GM19438 (cell line): Measurements from ENCODE around the gene RGS7.
"Not testable (repeated sequence)": the region's sequence is repeated elsewhere in the genome, so short reads cannot be mapped to it uniquely, and the experiment has no call there.

Experiments
- ATAC-seq: cut with Tn5 transposase; IDR thresholded peaks from one replicate; pipeline ENCODE4 v1.9.1; 2021; ENCODE audit warnings: low read depth; ENCODE audit not compliant: unreplicated experiment

The RGS7 gene

DNA sequence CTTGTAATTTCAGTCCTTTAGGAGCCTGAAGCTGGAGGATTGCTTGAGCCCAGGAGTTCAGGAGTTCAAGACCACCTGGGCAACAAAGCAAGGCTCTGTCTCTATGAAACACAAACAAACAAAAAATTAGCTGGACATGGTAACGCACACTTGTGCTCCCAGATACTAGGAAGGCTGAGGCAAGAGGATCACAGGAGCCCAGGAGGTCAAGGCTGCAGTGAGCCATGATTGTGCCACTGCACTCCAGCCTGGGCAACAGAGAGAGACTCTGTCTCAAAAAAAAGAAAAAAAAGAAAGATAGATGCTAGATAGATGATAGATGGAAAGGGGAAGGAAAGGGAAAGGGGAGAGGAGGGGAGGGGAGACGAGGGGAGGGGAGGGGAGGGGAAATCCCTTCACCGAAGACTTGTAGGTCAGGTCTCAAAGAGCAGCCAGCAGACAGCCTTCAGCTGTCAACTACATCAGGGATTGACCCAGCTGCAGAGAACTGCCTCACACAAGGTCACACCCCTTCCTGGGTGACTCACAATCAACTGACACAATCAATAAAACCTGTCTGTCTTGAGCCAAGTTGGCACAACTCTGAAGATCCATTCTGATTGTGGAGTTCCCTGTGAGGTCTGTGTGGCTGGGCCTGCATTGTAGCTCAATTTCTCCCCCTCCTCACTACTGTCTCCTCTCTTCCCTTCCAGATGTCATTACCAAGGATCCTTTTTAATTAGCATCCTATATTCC is 200.6 kb downstream of the RGS7 start:
- ATAC-seq = no peak

- ATAC-seq = no peak
Observed at GRCh38 chr1:241145881-241146280, 211.1 kb downstream of the RGS7 start.

DNA sequence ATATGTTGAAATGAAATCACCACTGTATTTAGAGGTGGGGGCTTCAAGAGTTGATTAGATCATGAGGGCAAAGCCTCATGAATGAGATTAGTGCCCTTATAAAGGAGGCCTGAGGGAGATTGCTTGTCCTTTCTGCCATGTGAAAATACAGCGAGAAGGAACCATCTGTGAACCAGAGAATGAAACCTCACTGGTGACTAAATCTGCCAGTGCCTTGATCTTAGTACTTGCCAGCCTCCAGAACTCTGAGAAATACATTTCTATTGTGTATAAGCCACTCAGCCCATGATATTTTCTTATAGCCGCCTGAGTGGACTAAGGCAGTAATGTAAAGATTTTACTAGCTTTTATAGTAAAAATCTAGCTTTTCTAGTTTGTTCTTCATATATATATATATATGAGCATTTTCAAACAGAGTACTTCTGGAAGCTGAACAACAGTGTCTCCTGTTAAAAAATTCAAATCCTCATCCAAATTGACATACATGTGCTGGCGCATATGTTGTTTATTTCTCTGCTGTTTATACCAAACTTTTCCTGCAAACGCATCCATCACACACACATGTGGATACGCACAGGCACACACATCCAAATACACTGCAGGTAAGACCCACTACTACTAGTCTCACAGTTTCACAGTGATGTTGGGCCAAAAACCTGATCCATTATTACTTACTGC is 213.1 kb downstream of the RGS7 start:
- no peak for ATAC-seq

DNA sequence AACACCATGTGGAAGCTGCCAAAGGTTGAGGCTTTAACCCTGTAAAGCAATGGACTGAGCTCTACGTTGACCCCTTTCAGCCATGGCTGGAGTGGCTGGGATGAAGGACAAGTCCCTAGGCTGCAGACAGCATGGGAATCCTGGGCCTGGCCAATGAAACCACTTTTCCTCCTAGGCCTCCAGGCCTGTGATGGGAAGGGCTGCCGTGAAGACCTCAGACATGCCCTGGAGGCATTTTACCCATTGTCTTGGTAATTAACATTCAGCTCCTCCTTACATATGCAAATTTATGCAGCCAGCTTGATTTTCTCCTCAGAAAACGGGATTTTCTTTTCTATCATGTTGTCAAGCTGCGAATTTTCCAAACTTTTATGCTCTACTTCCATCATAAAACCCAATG is 214.5 kb downstream of the RGS7 start:
- ATAC-seq = no peak

- not testable (repeated sequence) for ATAC-seq
Observed at GRCh38 chr1:241141646-241142045, 215.4 kb downstream of the RGS7 start.

DNA sequence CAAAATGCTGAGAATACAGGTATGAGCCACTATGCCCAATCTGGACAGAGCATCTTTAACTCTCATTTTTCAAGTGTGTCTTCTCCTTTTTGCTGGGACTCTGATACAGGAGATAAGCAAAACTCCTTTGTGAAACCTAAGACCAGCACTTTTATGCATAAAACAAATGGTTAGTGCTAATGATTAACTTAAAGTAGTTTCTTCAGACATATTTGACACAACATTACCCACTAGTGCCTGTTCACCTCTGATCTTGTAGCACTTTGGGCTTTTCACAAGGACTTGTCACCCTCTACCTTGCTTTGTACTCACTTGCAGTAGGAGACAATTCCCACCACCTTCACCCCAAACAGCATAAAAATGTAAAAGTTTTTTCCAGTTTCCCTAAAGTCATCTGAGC is 216.3 kb downstream of the RGS7 start:
- ATAC-seq = no peak

DNA sequence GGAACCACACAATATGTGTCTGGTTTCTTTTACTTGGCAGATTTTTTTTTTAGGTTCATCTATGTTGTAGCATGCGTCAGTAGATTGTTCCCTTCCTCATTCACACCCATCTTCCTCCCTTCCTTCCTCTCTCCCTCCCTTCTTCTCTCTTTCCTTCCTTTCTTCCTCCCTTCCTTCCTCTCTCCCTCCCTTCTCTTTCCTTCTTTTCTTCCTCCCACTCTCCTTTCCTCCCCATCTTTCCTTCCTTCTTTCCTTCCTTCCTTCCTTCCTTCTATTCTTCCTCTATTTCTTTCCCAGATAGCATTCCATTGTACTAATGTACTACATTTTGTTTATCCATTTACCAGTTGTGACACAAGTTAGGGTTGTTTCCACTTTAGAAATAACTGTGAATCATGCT is 218.0 kb downstream of the RGS7 start:
- no peak for ATAC-seq

GRCh38 chr1:241138248-241138647 is 218.8 kb downstream of the RGS7 start:
- ATAC-seq = no peak

GRCh38 chr1:241136389-241136788 is 220.6 kb downstream of the RGS7 start:
- ATAC-seq = no peak

DNA sequence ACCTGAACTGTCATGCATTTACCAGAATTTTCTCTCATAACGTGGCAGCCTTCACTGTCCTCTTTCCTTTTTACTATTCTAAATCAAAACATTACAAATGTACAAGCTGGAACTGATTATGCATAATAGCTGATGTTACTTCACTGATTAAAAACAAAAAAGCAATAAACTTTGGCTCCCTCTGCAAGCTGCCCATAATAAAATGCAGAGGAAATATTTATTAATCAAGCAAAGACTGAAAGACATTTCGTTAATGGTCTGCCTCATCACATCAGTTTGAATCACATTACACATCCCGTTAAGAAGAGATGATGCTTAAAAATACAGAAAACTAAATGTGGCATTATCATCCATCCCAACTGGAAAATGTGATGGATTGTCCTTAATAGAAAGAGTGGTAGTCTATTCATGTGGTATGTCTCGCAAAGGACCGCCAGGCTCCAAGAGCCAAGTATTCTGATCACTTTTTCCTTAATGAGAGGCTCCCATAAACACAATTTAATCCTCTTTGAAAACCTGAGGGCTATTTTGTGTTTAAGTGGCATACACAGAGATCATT is 225.3 kb downstream of the RGS7 start:
- ATAC-seq = no peak

DNA sequence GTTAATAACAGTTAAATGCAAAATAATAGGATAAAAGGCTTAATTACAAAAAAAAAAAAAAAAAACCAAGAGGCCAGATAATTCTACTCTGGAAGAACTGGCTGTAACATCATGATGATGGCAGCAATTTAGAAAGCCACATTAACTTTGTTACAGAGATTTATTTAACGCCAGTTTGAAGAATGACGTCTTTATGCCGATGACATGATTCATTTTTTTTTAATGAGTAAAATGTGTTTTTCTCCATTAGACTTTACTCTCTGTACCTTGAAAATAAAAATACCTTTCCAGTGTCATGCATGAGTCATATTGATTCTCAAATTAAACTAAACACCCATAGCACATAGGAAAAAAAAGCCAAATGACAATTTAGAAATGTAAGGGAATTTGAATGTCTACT is 226.1 kb downstream of the RGS7 start:
- no peak for ATAC-seq

GRCh38 chr1:241129207-241129960 is 227.6 kb downstream of the RGS7 start:
- ATAC-seq = no peak

- ATAC-seq = no peak
Observed at GRCh38 chr1:241125286-241125685, 231.7 kb downstream of the RGS7 start.

GRCh38 chr1:241118049-241118448 is 239.0 kb downstream of the RGS7 start:
- no peak for ATAC-seq

GRCh38 chr1:241115784-241116183 is 241.2 kb downstream of the RGS7 start:
- no peak for ATAC-seq

DNA sequence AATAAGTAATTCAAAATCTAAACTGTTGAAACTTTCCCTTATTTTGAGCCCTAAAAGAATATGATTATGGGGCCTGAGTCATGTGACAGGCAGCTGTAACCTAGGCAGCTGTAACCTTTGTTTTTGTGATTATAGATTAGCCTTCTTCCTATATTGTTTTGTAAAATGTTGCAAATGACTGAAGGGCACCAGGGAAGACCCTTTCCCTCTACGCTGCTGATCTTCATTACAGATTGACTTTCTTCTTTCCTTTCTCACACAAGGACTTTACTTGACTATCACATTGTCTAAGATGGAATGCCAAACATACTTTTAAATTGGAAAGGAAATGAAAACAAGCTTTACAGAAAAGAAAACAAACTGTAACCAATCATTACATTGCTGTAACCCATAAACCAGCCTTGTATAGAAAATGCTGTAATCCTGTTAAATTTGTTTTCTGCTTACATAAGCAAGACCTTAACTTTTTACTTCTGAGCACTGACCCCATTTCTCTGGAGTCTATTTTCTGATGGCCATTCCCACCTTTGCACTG is 242.2 kb downstream of the RGS7 start:
- ATAC-seq = no peak

- ATAC-seq = no peak
Observed at GRCh38 chr1:241113557-241113956, 243.4 kb downstream of the RGS7 start.

DNA sequence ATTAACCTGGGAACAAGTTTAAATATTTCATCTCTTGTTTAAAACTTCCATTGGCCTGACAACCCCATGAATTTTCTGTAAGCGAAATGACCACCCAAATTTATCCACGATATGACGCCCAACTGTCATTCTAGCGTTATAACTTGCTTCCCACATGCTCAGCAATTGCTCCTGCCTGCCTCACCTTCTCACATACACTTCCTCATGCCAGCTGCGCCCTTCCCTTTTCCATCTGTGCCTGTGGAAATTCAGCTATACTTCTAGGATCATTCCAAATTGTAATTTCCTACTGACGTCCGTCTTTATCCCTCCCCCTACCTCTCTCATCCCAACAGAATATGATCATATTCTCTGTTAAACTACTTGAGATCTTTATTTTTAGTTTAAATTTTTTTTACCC is 248.0 kb downstream of the RGS7 start:
- ATAC-seq = no peak

GRCh38 chr1:241105147-241105546 is 251.9 kb downstream of the RGS7 start:
- no peak for ATAC-seq

GRCh38 chr1:241102664-241103063 is 254.3 kb downstream of the RGS7 start:
- ATAC-seq = no peak

- ATAC-seq = no peak
Observed at GRCh38 chr1:241101622-241102021, 255.4 kb downstream of the RGS7 start.
